PC-9 (cell line): Measurements from ENCODE around the gene PUM1. TPM values are rescaled to one million over a fixed set of nuclear protein-coding genes. Genes with fewer than 3 reads are reported as not detected.

Experiments
- BruUV-seq: library from RNA; stranded (reverse); fragments of 400-500 nt; replicated peaks from 2 replicates; lab custom pipeline; 2021; lab: Mats Ljungman, UMichigan
- CTCF ChIA-PET: fragments of 300-600 bp; sonication (Branson Sonifier 250); formaldehyde crosslinking; loops from one replicate; lab custom pipeline; 2022; ENCODE audit warnings: antibody characterized with exemption; lab: Charles Lee
- POLR2A ChIA-PET: fragments of 300-600 bp; sonication (Branson Sonifier 250); formaldehyde crosslinking; loops from one replicate; lab custom pipeline; 2022; ENCODE audit warnings: antibody characterized with exemption; ENCODE audit not compliant: unreplicated experiment; lab: Charles Lee
- DNase-seq, 2 experiments: peaks; one replicate each; pipeline versions ENCODE4 v3.0.0 to v3.0.0-alpha.2; 2015 to 2022; ENCODE audit warnings: mixed read lengths in 1 of 2
- H2AFZ ChIP-seq: fragments of 200-600 bp; sonication (generic); 2 replicates; pipeline ENCODE4 v1.8.1; 2017; ENCODE audit warnings: antibody characterized with exemption
- H3F3A ChIP-seq: fragments of 200-600 bp; sonication (generic); 2 replicates; pipeline ENCODE4 v1.8.1; 2017; ENCODE audit warnings: antibody characterized with exemption, mild to moderate bottlenecking, low read depth; ENCODE audit not compliant: insufficient read depth
- H3K27ac ChIP-seq: fragments of 200-600 bp; sonication (generic); 2 replicates; pipeline ENCODE4 v1.6.1; 2016; ENCODE audit warnings: mixed run types
- H3K27me3 ChIP-seq: fragments of 200-600 bp; sonication (generic); 2 replicates; pipeline ENCODE4 v1.6.1; 2016; ENCODE audit warnings: low read depth, mixed run types; ENCODE audit not compliant: insufficient read depth
- H3K36me3 ChIP-seq: fragments of 200-600 bp; sonication (generic); 2 replicates; pipeline ENCODE4 v1.6.1; 2016; ENCODE audit warnings: low read depth, mixed run types
- H3K4me1 ChIP-seq: fragments of 200-600 bp; sonication (generic); replicated peaks from 2 replicates; pipeline ENCODE4 v1.6.1; 2016; ENCODE audit warnings: mixed run types; ENCODE audit not compliant: insufficient read depth
- H3K4me2 ChIP-seq: fragments of 200-600 bp; sonication (generic); 2 replicates; pipeline ENCODE4 v1.6.1; 2017; ENCODE audit warnings: mixed run types
- H3K4me3 ChIP-seq: fragments of 200-600 bp; sonication (generic); 2 replicates; pipeline ENCODE4 v1.6.1; 2016; ENCODE audit warnings: mixed run types
- H3K79me2 ChIP-seq: fragments of 200-600 bp; sonication (generic); 2 replicates; pipeline ENCODE4 v1.6.1; 2017; ENCODE audit warnings: low read depth, mixed run types
- H3K9me2 ChIP-seq: fragments of 200-600 bp; sonication (generic); 2 replicates; pipeline ENCODE4 v1.8.1; 2017; ENCODE audit warnings: mild to moderate bottlenecking; ENCODE audit not compliant: insufficient read depth
- H3K9me3 ChIP-seq: fragments of 200-600 bp; sonication (generic); 2 replicates; pipeline ENCODE4 v1.8.1; 2016; ENCODE audit warnings: low read depth; ENCODE audit not compliant: insufficient read depth
- H4K20me1 ChIP-seq: fragments of 200-600 bp; sonication (generic); 2 replicates; pipeline ENCODE4 v1.8.1; 2017; ENCODE audit not compliant: insufficient read depth
- CTCF ChIP-seq: fragments of 200-600 bp; sonication (generic); conservative IDR thresholded peaks from 2 replicates; pipeline ENCODE4 v1.6.1; 2017; ENCODE audit warnings: mixed run types, antibody characterized with exemption, mild to moderate bottlenecking, moderate library complexity
- EZH2 ChIP-seq: fragments of 200-600 bp; sonication (generic); IDR thresholded peaks from 2 replicates; pipeline ENCODE4 v1.8.0; 2017; ENCODE audit warnings: antibody characterized with exemption, low read depth
- intact Hi-C: fragments of 100-400 bp; cut with micrococcal nuclease; formaldehyde crosslinking; loops from one replicate; pipeline ENCODE4 v1.10.0; 2022; ENCODE audit not compliant: unreplicated experiment
- total RNA-seq: library from RNA; stranded (reverse); gene quantifications from 2 replicates; pipeline ENCODE4 v1.2.3, GENCODE V29; 2021

Gene PUM1
- total RNA-seq, 1 experiment from 2014 or later: 117 TPM

GRCh38 chr1:30930631-30931173 lies 134.8 kb downstream of the PUM1 start:
- no peaks in the 10 kb centered on the region for H3K9me2 ChIP-seq

GRCh38 chr1:30929944-30930525 lies 135.5 kb downstream of the PUM1 start:
- no peaks in the 10 kb centered on the region for H4K20me1 ChIP-seq
- no peak for TF ChIP-seq EZH2
- TF ChIP-seq CTCF: no peak
- DNase-seq: no peak
- intact Hi-C loops: loop anchor here (5.0 kb wide), 2 partner anchors 128 to 148 kb away; no protein-coding TSS in a partner anchor
- peaks cover 14% of the 10 kb centered on the region; the same call in 1 of the 2 replicates for H3F3A ChIP-seq
- no peak overlapping the region for H2AFZ ChIP-seq
- no peaks in the 10 kb centered on the region for H3K9me3 ChIP-seq
- ChIA-PET CTCF (interaction anchor here (0.5 to 1.0 kb wide), 2 partner anchors 56 to 129 kb away, joined by 3 to 8 read pairs; no protein-coding TSS in a partner anchor), POLR2A (interaction anchor here (0.6 kb wide), 1 partner anchor 76 kb away, joined by 7 read pairs; no protein-coding TSS in a partner anchor)
- H3K4me2 ChIP-seq: no peak overlapping the region
- no peaks in the 10 kb centered on the region for H3K27me3 ChIP-seq
- no peaks in the 10 kb centered on the region for H3K79me2 ChIP-seq
- no peaks in the 10 kb centered on the region for H3K9me2 ChIP-seq
- H3K36me3 ChIP-seq: no peaks in the 10 kb centered on the region
- H3K27ac ChIP-seq: no peak overlapping the region
- no TSS peak for BruUV-seq
- H3K4me1 ChIP-seq: no peaks in the 10 kb centered on the region
- no peak overlapping the region for H3K4me3 ChIP-seq

More at GRCh38 chr1:30930631-30931173, 134.8 kb downstream of the PUM1 start:
- Histone ChIP-seq H3K79me2 (no peaks in the 10 kb centered on the region), H3K27ac (no peak overlapping the region), H3F3A (peaks cover 14% of the 10 kb centered on the region; the same call in 1 of the 2 replicates), H3K9me3 (no peaks in the 10 kb centered on the region), H3K27me3 (no peaks in the 10 kb centered on the region), H3K36me3 (no peaks in the 10 kb centered on the region), H2AFZ (no peak overlapping the region), H3K4me1 (no peaks in the 10 kb centered on the region), H3K4me2 (no peak overlapping the region), H4K20me1 (no peaks in the 10 kb centered on the region), H3K4me3 (no peak overlapping the region)
- POLR2A ChIA-PET: no interaction called here
- intact Hi-C loops: no loop called here
- CTCF ChIA-PET: no interaction called here
- TF ChIP-seq CTCF (no peak), EZH2 (no peak)
- no TSS peak for BruUV-seq
- no peak for DNase-seq

GRCh38 chr1:30929135-30929889 lies 136.2 kb downstream of the PUM1 start:
- TF ChIP-seq CTCF (peak; percentile 82), EZH2 (no peak)
- H3K9me3 ChIP-seq: no peaks in the 10 kb centered on the region
- ChIA-PET CTCF (interaction anchor here (0.5 to 1.0 kb wide), 6 partner anchors 10 to 150 kb away, joined by 3 to 8 read pairs (median 4); no protein-coding TSS in a partner anchor), POLR2A (interaction anchor here (0.6 kb wide), 1 partner anchor 75 kb away, joined by 7 read pairs; no protein-coding TSS in a partner anchor)
- intact Hi-C loops: loop anchor here (5.0 kb wide), 2 partner anchors 127 to 147 kb away; no protein-coding TSS in a partner anchor
- no peaks in the 10 kb centered on the region for H3K79me2 ChIP-seq
- peaks cover 14% of the 10 kb centered on the region; the same call in 1 of the 2 replicates for H3F3A ChIP-seq
- BruUV-seq: TSS peak; percentile 19
- no peaks in the 10 kb centered on the region for H3K9me2 ChIP-seq
- H3K27ac ChIP-seq: no peak overlapping the region
- H3K36me3 ChIP-seq: no peaks in the 10 kb centered on the region
- no peak overlapping the region for H3K4me3 ChIP-seq
- no peak overlapping the region for H3K4me2 ChIP-seq
- DNase-seq: peak in 1 of 2 experiments; percentile 37
- no peaks in the 10 kb centered on the region for H4K20me1 ChIP-seq
- H3K4me1 ChIP-seq: no peaks in the 10 kb centered on the region
- H2AFZ ChIP-seq: no peak overlapping the region
- no peaks in the 10 kb centered on the region for H3K27me3 ChIP-seq
